Measurements from ENCODE around the gene ITGB6. TPM values are rescaled to one million over a fixed set of nuclear protein-coding genes. Genes with fewer than 3 reads are reported as not detected.

Gene ITGB6
- total RNA-seq, 1 experiment from 2014 or later: 84.8 TPM

DNA sequence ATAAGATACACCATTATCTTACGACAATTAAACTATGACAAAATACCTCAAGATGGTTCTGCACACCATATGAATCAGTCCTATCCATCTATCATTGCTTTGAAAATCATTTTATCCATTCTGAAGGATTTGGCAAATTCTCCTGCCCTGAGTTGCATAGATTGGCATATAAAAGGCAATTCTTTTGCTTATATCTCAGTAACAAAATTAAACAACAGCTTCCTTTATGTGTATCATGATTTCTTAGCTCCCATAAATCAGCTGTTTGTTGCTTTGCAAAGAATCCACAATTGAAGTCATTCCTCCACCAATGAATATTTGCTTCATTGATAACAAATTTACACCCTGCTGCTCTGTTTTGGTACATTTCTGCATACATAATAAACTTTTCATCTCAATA is 61.7 kb downstream of the ITGB6 start:
- no TSS peak for BruUV-seq (replicated peaks)
- peaks cover 16% of the 10 kb centered on the region for H3K36me3 Mint-ChIP-seq (ENCODE audit: insufficient read depth, unreplicated experiment)
- no peak overlapping the region for H3K4me3 Mint-ChIP-seq (ENCODE audit: low read depth, unreplicated experiment)
- no peak for DNase-seq
- H3K27me3 Mint-ChIP-seq (ENCODE audit: unreplicated experiment): no peaks in the 10 kb centered on the region
- H3K9me3 Mint-ChIP-seq (ENCODE audit: low read depth, unreplicated experiment): no peaks in the 10 kb centered on the region
- CTCF ChIA-PET: no interaction called here
- H3K4me1 Mint-ChIP-seq (ENCODE audit: low read depth, unreplicated experiment): peaks cover 32% of the 10 kb centered on the region
- intact Hi-C loops (cut with micrococcal nuclease; ENCODE audit: unreplicated experiment): no loop called here
- no peak overlapping the region for H3K27ac Mint-ChIP-seq (ENCODE audit: unreplicated experiment)
- TF ChIP-seq, protein P1, sequence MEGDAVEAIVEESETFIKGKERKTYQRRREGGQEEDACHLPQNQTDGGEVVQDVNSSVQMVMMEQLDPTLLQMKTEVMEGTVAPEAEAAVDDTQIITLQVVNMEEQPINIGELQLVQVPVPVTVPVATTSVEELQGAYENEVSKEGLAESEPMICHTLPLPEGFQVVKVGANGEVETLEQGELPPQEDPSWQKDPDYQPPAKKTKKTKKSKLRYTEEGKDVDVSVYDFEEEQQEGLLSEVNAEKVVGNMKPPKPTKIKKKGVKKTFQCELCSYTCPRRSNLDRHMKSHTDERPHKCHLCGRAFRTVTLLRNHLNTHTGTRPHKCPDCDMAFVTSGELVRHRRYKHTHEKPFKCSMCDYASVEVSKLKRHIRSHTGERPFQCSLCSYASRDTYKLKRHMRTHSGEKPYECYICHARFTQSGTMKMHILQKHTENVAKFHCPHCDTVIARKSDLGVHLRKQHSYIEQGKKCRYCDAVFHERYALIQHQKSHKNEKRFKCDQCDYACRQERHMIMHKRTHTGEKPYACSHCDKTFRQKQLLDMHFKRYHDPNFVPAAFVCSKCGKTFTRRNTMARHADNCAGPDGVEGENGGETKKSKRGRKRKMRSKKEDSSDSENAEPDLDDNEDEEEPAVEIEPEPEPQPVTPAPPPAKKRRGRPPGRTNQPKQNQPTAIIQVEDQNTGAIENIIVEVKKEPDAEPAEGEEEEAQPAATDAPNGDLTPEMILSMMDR (IDR thresholded peaks at IDR 0.05; ENCODE audit: unreplicated experiment): no peak

GRCh38 chr2:160137464-160137863 is 62.6 kb downstream of the ITGB6 start:
- no peak for DNase-seq
- BruUV-seq (replicated peaks): no TSS peak
- Mint-ChIP-seq H3K36me3 (ENCODE audit: insufficient read depth, unreplicated experiment) (peaks cover 15% of the 10 kb centered on the region), H3K4me3 (ENCODE audit: low read depth, unreplicated experiment) (no peak overlapping the region), H3K27ac (ENCODE audit: unreplicated experiment) (no peak overlapping the region), H3K9me3 (ENCODE audit: low read depth, unreplicated experiment) (no peaks in the 10 kb centered on the region), H3K4me1 (ENCODE audit: low read depth, unreplicated experiment) (peaks cover 40% of the 10 kb centered on the region), H3K27me3 (ENCODE audit: unreplicated experiment) (no peaks in the 10 kb centered on the region)
- CTCF ChIA-PET: no interaction called here
- TF ChIP-seq, protein P1 (IDR thresholded peaks at IDR 0.05; ENCODE audit: unreplicated experiment): no peak
- intact Hi-C loops (cut with micrococcal nuclease; ENCODE audit: unreplicated experiment): no loop called here

GRCh38 chr2:160132761-160133160 is 67.3 kb downstream of the ITGB6 start:
- CTCF ChIA-PET: no interaction called here
- peaks cover 11% of the 10 kb centered on the region for H3K36me3 Mint-ChIP-seq (ENCODE audit: insufficient read depth, unreplicated experiment)
- no peak overlapping the region for H3K27ac Mint-ChIP-seq (ENCODE audit: unreplicated experiment)
- H3K9me3 Mint-ChIP-seq (ENCODE audit: low read depth, unreplicated experiment): no peaks in the 10 kb centered on the region
- H3K27me3 Mint-ChIP-seq (ENCODE audit: unreplicated experiment): no peaks in the 10 kb centered on the region
- TF ChIP-seq, protein P1 (IDR thresholded peaks at IDR 0.05; ENCODE audit: unreplicated experiment): no peak
- no peak overlapping the region for H3K4me3 Mint-ChIP-seq (ENCODE audit: low read depth, unreplicated experiment)
- BruUV-seq (replicated peaks): no TSS peak
- DNase-seq: no peak
- peaks cover 16% of the 10 kb centered on the region for H3K4me1 Mint-ChIP-seq (ENCODE audit: low read depth, unreplicated experiment)
- intact Hi-C loops (cut with micrococcal nuclease; ENCODE audit: unreplicated experiment): no loop called here

DNA sequence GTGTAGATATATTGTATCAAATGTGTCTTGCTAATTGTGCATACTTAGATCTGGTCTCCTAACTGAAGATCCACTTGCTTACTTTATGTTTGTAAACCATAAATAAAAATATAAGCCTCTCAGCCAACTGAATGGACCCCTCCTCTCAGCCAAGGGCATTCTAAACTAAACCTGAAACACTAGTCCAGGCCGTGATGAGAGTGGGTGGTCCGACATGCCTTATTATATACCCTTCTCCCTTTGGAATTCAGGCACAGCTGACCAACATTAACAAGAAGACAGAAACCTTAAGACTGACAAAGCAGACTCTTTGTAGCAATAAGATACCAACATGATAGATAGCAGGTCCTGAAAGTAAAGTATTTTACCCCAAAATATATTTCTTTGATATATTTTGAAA is 73.3 kb downstream of the ITGB6 start:
- Mint-ChIP-seq H3K4me3 (ENCODE audit: low read depth, unreplicated experiment) (no peak overlapping the region), H3K27ac (ENCODE audit: unreplicated experiment) (no peak overlapping the region), H3K9me3 (ENCODE audit: low read depth, unreplicated experiment) (no peaks in the 10 kb centered on the region), H3K4me1 (ENCODE audit: low read depth, unreplicated experiment) (no peaks in the 10 kb centered on the region), H3K27me3 (ENCODE audit: unreplicated experiment) (no peaks in the 10 kb centered on the region), H3K36me3 (ENCODE audit: insufficient read depth, unreplicated experiment) (peaks cover 37% of the 10 kb centered on the region)
- no peak for DNase-seq
- CTCF ChIA-PET: no interaction called here
- no TSS peak for BruUV-seq (replicated peaks)
- intact Hi-C loops (cut with micrococcal nuclease; ENCODE audit: unreplicated experiment): no loop called here
- TF ChIP-seq, protein P1 (IDR thresholded peaks at IDR 0.05; ENCODE audit: unreplicated experiment): no peak

All from Calu3 (cell line).